Right lobe of liver (tissue), 4 donors: ENCODE measurements around the gene TRIO.

ENCODE experiments used
- POLR2A ChIP-seq: fragments of 450-650 bp; IDR thresholded peaks from one replicate; pipeline ENCODE4 v1.6.1; 2017; ENCODE audit warnings: antibody characterized with exemption, mild to moderate bottlenecking
- TF ChIP-seq, protein P1 (sequence below), 4 donors: fragments of 200-600 bp in 3 of 4; fragments of 450-650 bp in 1 of 4; IDR thresholded peaks; one replicate each; pipeline versions ENCODE4 v1.5.1 to v1.8.0; 2016 to 2022; ENCODE audit warnings: antibody characterized with exemption in 4 of 4, mild to moderate bottlenecking in 2 of 4
- donor health status: DM: no; HTN: no; CAD: no.
- donor health status: DM: no; HTN: no; CAD: no.
- donor health status: DM: no; HTN: yes; CAD: no.

DNA sequence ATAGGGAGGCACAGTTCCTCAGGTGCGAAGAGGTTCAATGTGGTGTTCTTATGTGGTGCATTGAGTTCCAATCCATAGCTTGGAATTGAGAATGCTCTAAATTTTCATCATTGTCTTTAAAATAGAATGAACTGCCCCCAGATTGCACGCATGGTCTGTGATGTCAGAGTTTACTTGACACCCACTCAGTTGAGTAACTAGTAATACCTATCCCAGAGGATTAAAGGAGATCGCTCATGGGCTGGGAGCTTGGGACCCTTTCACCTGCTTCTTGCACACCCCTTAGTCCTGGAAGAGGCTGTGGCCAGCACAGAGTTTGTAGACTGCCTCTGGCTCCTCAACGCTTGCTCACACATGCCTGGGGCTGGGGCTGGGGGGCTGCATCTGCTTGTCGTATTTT lies 343.3 kb downstream of the TRIO start:
- TF ChIP-seq POLR2A: no peak
- TF ChIP-seq, protein P1, sequence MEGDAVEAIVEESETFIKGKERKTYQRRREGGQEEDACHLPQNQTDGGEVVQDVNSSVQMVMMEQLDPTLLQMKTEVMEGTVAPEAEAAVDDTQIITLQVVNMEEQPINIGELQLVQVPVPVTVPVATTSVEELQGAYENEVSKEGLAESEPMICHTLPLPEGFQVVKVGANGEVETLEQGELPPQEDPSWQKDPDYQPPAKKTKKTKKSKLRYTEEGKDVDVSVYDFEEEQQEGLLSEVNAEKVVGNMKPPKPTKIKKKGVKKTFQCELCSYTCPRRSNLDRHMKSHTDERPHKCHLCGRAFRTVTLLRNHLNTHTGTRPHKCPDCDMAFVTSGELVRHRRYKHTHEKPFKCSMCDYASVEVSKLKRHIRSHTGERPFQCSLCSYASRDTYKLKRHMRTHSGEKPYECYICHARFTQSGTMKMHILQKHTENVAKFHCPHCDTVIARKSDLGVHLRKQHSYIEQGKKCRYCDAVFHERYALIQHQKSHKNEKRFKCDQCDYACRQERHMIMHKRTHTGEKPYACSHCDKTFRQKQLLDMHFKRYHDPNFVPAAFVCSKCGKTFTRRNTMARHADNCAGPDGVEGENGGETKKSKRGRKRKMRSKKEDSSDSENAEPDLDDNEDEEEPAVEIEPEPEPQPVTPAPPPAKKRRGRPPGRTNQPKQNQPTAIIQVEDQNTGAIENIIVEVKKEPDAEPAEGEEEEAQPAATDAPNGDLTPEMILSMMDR (IDR thresholded peaks at IDR 0.05): no peak
